GM10847 (cell line): ENCODE measurements around the gene TMEM253.

Source experiments
- POLR2A ChIP-seq: IDR thresholded peaks from 2 replicates; pipeline ENCODE4 v1.6.1; 2011; ENCODE audit not compliant: insufficient read length; ENCODE audit errors: extremely low read depth

TMEM253 gene

GRCh38 chr14:21068521-21069387 lies 32.1 kb upstream of the TMEM253 start:
- TF ChIP-seq POLR2A: no peak

- no peak for TF ChIP-seq POLR2A
Observed at GRCh38 chr14:21069388-21070082, 31.3 kb upstream of the TMEM253 start.

GRCh38 chr14:21070083-21070609 lies 30.7 kb upstream of the TMEM253 start, which contains the start of gene ARHGEF40:
ARHGEF40 (plus strand) TSS chr14:21070304; CDS start chr14:21070397, 93 bp downstream.
- no peak for TF ChIP-seq POLR2A

GRCh38 chr14:21070610-21071224 lies 30.1 kb upstream of the TMEM253 start:
- TF ChIP-seq POLR2A: no peak

- TF ChIP-seq POLR2A: no peak
Observed at GRCh38 chr14:21071225-21072030, 29.4 kb upstream of the TMEM253 start.

GRCh38 chr14:21072031-21072473 lies 28.8 kb upstream of the TMEM253 start:
- no peak for TF ChIP-seq POLR2A

GRCh38 chr14:21072781-21073339 lies 28.0 kb upstream of the TMEM253 start:
- TF ChIP-seq POLR2A: no peak

GRCh38 chr14:21073921-21074320 lies 26.9 kb upstream of the TMEM253 start:
- TF ChIP-seq POLR2A: no peak

- no peak for TF ChIP-seq POLR2A
Observed at GRCh38 chr14:21074398-21075272, 26.2 kb upstream of the TMEM253 start.

- TF ChIP-seq POLR2A: no peak
Observed at GRCh38 chr14:21075719-21076437, 25.0 kb upstream of the TMEM253 start.

GRCh38 chr14:21077672-21078071 lies 23.2 kb upstream of the TMEM253 start:
- TF ChIP-seq POLR2A: no peak

- no peak for TF ChIP-seq POLR2A
Observed at GRCh38 chr14:21078287-21078686, 22.6 kb upstream of the TMEM253 start.

- TF ChIP-seq POLR2A: no peak
Observed at GRCh38 chr14:21078726-21079125, 22.1 kb upstream of the TMEM253 start.
